ENCODE data around the gene TNFSF8. TPM values are rescaled to one million over a fixed set of nuclear protein-coding genes. Genes with fewer than 3 reads are reported as not detected.

TNFSF8 gene
- total and polyA plus RNA-seq, 2 of the 8 experiments (the other 6 are each of a cell fraction or from before 2014, with no cell fraction given) = not detected

DNA sequence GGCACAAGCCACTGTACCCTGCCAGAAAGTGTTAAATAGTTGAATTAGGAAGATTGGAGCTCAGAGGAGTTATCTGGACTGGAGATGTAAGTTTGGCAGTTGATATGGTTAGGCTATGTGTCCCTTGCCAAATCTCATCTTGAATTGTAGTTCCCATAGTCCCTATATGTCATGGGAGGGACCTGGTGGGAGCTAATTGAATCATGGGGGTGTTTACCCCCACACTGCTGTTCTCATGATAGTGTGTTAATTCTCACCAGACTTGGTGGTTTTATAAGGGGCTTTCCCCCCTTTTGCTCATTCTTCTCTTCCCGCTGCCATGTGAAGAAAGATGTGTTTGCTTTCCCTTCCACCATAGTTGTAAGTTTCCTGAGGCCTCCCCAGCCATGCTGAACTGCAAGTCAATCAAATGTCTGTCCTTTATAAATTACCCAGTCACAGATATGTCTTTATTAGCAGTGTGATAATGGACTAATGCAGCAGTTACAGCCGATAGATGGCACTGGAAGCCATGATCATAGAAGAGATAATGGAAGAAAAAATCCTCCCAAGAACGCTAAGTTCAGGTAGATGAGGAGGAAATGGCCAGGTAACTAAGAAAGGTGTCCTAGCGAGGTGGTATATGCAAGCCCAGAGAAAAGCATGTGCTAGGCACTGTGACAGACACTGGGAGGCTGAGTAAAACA lies 51.4 kb downstream of the TNFSF8 start:
- Histone ChIP-seq H2BK120ac (replicated peaks; ENCODE audit: low read depth, low read length) (no peak overlapping the region), H2BK20ac (ENCODE audit: low read length) (no peak overlapping the region), H2BK12ac (ENCODE audit: low read depth, low read length) (no peak overlapping the region), H2AK5ac (ENCODE audit: low read depth, low read length) (no peak overlapping the region), H3K27me3 (replicated peaks in 1 of 4; ENCODE audit: control insufficient read depth in 3 of 4, extremely low read depth in 1 of 4, insufficient read depth in 3 of 4, low read length in 3 of 4) (peaks cover 0 to 3% (median 0%) of the 10 kb centered on the region in 4 experiments; a peak in 1 of 7 replicates), H3K23ac (ENCODE audit: insufficient read length) (no peak overlapping the region), H3K9ac (replicated peaks in 1 of 4; ENCODE audit: extremely low read depth in 1 of 4, low read depth in 3 of 4, low read length in 3 of 4) (no peak overlapping the region), H3K4me3 (ENCODE audit: extremely low read depth in 1 of 4, insufficient read depth in 2 of 4, low read depth in 3 of 4, low read length in 4 of 4) (no peak overlapping the region), H4K5ac (ENCODE audit: insufficient read length, low read depth, low read length) (no peak overlapping the region), H3K79me2 (ENCODE audit: control insufficient read depth in 1 of 2, insufficient read depth in 2 of 2, low read length in 2 of 2) (no peaks in the 10 kb centered on the region), H3K27ac (ENCODE audit: low read depth, low read length) (no peak overlapping the region), H2AFZ (ENCODE audit: low read length) (no peak overlapping the region), H3K4me1 (replicated peaks in 1 of 4; ENCODE audit: control insufficient read depth in 3 of 4, insufficient read depth in 4 of 4, low read length in 3 of 4) (no peaks in the 10 kb centered on the region), H3K23me2 (ENCODE audit: low read depth, low read length) (no peaks in the 10 kb centered on the region), H2BK5ac (ENCODE audit: low read depth, low read length) (no peak overlapping the region), H4K20me1 (replicated peaks in 1 of 2; ENCODE audit: control insufficient read depth in 1 of 2, insufficient read depth in 2 of 2, low read length in 2 of 2) (no peaks in the 10 kb centered on the region), H3K36me3 (ENCODE audit: control insufficient read depth in 2 of 4, insufficient read depth in 4 of 4, low read length in 3 of 4) (no peaks in the 10 kb centered on the region), H3K9me3 (ENCODE audit: insufficient read depth in 2 of 2, low read depth in 1 of 2, low read length in 1 of 2) (peaks cover 8% of the 10 kb centered on the region in 2 experiments; a peak in 2 of 4 replicates), H3K14ac (ENCODE audit: insufficient read length) (no peak overlapping the region), H3K79me1 (ENCODE audit: low read depth, low read length) (no peaks in the 10 kb centered on the region), H4K8ac (ENCODE audit: extremely low read depth, insufficient read depth, low read length) (no peak overlapping the region), H4K91ac (replicated peaks; ENCODE audit: insufficient read length, low read length) (no peak overlapping the region), H2BK15ac (ENCODE audit: low read length) (no peak overlapping the region), H3K4ac (replicated peaks; ENCODE audit: insufficient read length, low read depth, low read length) (no peak overlapping the region), H3K4me2 (ENCODE audit: insufficient read depth in 1 of 2, low read depth in 2 of 2, low read length in 2 of 2) (no peak overlapping the region), H3K18ac (ENCODE audit: extremely low read depth, low read length) (no peak overlapping the region), H3K56ac (replicated peaks; ENCODE audit: insufficient read length, low read depth, low read length) (no peak overlapping the region)
- FAIRE-seq (no peak), DNase-seq (ENCODE audit: low read depth in 1 of 2, low spot score in 2 of 2) (no peak)
- POLR2A ChIA-PET (ENCODE audit: partially characterized antibody) = no interaction called here
- WGBS, 2 experiments (ENCODE audit: extremely low coverage in 1 of 2, insufficient coverage in 1 of 2, insufficient read length in 1 of 2, insufficient replicate concordance in 2 of 2, low coverage in 1 of 2, low lambda C conversion rate in 2 of 2, missing lambda C conversion rate in 1 of 2) = 92% methylated on average over 4 of the region's 4 CpGs; no CpG with 5 or more reads in 1 of the 2 experiments
- CTCF ChIA-PET (ENCODE audit: partially characterized antibody) = no interaction called here
- TF ChIP-seq, protein P1, sequence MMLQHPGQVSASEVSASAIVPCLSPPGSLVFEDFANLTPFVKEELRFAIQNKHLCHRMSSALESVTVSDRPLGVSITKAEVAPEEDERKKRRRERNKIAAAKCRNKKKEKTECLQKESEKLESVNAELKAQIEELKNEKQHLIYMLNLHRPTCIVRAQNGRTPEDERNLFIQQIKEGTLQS (IDR thresholded peaks at IDR 0.05; ENCODE audit: insufficient read depth, low read depth, low read length) = no peak
- TF ChIP-seq RAD21 (IDR thresholded peaks at IDR 0.05 in 1 of 2, conservative IDR thresholded peaks at IDR 0.05 in 1 of 2; ENCODE audit: low read depth in 2 of 2, low read length in 2 of 2) (no peak), POLR2A (IDR thresholded peaks at IDR 0.05; ENCODE audit: control extremely low read depth in 1 of 2, low read depth in 2 of 2, low read length in 2 of 2) (no peak)

Measured in H1 (cell line).